Stimulated activated naive CD8-positive, alpha-beta T cell treated with anti-CD3 and anti-CD28 coated beads, Interleukin-15, amount 100 ng/mL, for 72 hours (primary cell): Measurements from ENCODE around the gene OR12D1.

Experiments used
- ATAC-seq: fragments of 150-1000 bp; cut with Tn5 transposase; 2 replicates; pipeline ENCODE4 v1.10.0; 2021; ENCODE audit warnings: mild to moderate bottlenecking, moderate library complexity
- DNase-seq, 2 donors: peaks; one replicate each; pipeline ENCODE4 v3.0.0; 2021 to 2022
- H3K27ac Mint-ChIP-seq, 2 donors: one replicate each; pipeline ENCODE4 v1.8.0; 2022; ENCODE audit warnings: mild to moderate bottlenecking in 2 of 2, mixed read lengths in 2 of 2, moderate library complexity in 2 of 2
- H3K27me3 Mint-ChIP-seq: one replicate; pipeline ENCODE4 v1.8.0; 2022; ENCODE audit warnings: mixed read lengths
- H3K4me1 Mint-ChIP-seq: one replicate; pipeline ENCODE4 v1.8.0; 2022; ENCODE audit warnings: mild to moderate bottlenecking, mixed read lengths
- H3K4me3 Mint-ChIP-seq, 2 donors: one replicate each; pipeline ENCODE4 v1.8.0; 2022; ENCODE audit warnings: mild to moderate bottlenecking in 2 of 2, mixed read lengths in 2 of 2, moderate library complexity in 1 of 2
- H3K9me3 Mint-ChIP-seq, 2 donors: one replicate each; pipeline ENCODE4 v1.8.0; 2022; ENCODE audit warnings: mixed read lengths in 2 of 2

The OR12D1 gene

GRCh38 chr6:29447670-29448069 lies 32.9 kb downstream of the OR12D1 start:
- Mint-ChIP-seq H3K9me3 (peaks cover 9 to 16% of the 10 kb centered on the region in 2 donors), H3K27ac (no peak overlapping the region), H3K4me3 (no peak overlapping the region), H3K4me1 (no peaks in the 10 kb centered on the region), H3K27me3 (peaks cover 74% of the 10 kb centered on the region)
- no peak for DNase-seq
- ATAC-seq, result no peak

GRCh38 chr6:29451471-29452193 lies 36.9 kb downstream of the OR12D1 start:
- Mint-ChIP-seq H3K27ac (no peak overlapping the region), H3K27me3 (peaks cover 51% of the 10 kb centered on the region), H3K9me3 (no peaks in the 10 kb centered on the region), H3K4me1 (no peaks in the 10 kb centered on the region), H3K4me3 (no peak overlapping the region)
- ATAC-seq (no peak), DNase-seq (no peak)

GRCh38 chr6:29456971-29457370 lies 42.2 kb downstream of the OR12D1 start, which contains the start of the genes OR11A1 and OR2H1:
Gene OR11A1, minus strand, starts transcription at chr6:29457071. Its CDS starts 29,430 bp downstream, at chr6:29427641.
Gene OR2H1, plus strand, starts transcription at chr6:29457155. Its CDS starts 4,615 bp downstream, at chr6:29461770.
- no peak for ATAC-seq
- no peak for DNase-seq
- no peaks in the 10 kb centered on the region for H3K4me1 Mint-ChIP-seq
- no peak within 1 kb of the TSS for H3K27ac Mint-ChIP-seq
- peaks cover 39% of the 10 kb centered on the region for H3K27me3 Mint-ChIP-seq
- H3K9me3 Mint-ChIP-seq, result no peaks in the 10 kb centered on the region
- no peak within 1 kb of the TSS for H3K4me3 Mint-ChIP-seq

GRCh38 chr6:29461021-29461814 lies 46.5 kb downstream of the OR12D1 start:
- Mint-ChIP-seq H3K4me1 (no peaks in the 10 kb centered on the region), H3K27me3 (peaks cover 42% of the 10 kb centered on the region), H3K4me3 (no peak overlapping the region), H3K9me3 (no peaks in the 10 kb centered on the region), H3K27ac (no peak overlapping the region)
- DNase-seq (no peak), ATAC-seq (no peak)

GRCh38 chr6:29462022-29462421 lies 47.3 kb downstream of the OR12D1 start:
- Mint-ChIP-seq H3K4me3 (no peak overlapping the region), H3K4me1 (no peaks in the 10 kb centered on the region), H3K27me3 (peaks cover 42% of the 10 kb centered on the region), H3K9me3 (no peaks in the 10 kb centered on the region), H3K27ac (peak overlapping the region in 1 of 2 donors; percentile 5)
- ATAC-seq (no peak), DNase-seq (no peak)

- DNase-seq, result no peak
- Mint-ChIP-seq H3K9me3 (no peaks in the 10 kb centered on the region), H3K27me3 (peaks cover 21% of the 10 kb centered on the region), H3K27ac (peak overlapping the region in 1 of 2 donors; percentile 59), H3K4me1 (no peaks in the 10 kb centered on the region), H3K4me3 (no peak overlapping the region)
- no peak for ATAC-seq
Observed at GRCh38 chr6:29465279-29465678, 50.6 kb downstream of the OR12D1 start.

- Mint-ChIP-seq H3K9me3 (no peaks in the 10 kb centered on the region), H3K4me3 (no peak overlapping the region), H3K4me1 (no peaks in the 10 kb centered on the region), H3K27me3 (peaks cover 21% of the 10 kb centered on the region), H3K27ac (no peak overlapping the region)
- DNase-seq, result no peak
- no peak for ATAC-seq
Observed at GRCh38 chr6:29465801-29466200, 51.1 kb downstream of the OR12D1 start.

- no peak for ATAC-seq
- peaks cover 21% of the 10 kb centered on the region for H3K27me3 Mint-ChIP-seq
- no peak for DNase-seq
- no peaks in the 10 kb centered on the region for H3K9me3 Mint-ChIP-seq
- no peak overlapping the region for H3K4me3 Mint-ChIP-seq
- no peaks in the 10 kb centered on the region for H3K4me1 Mint-ChIP-seq
- H3K27ac Mint-ChIP-seq, result no peak overlapping the region
Observed at GRCh38 chr6:29466241-29466640, 51.5 kb downstream of the OR12D1 start.
